Loucy (cell line): ENCODE results near the gene SUMO2.

Experiments used
- H2AFZ ChIP-seq: fragments of 200-600 bp; sonication (generic); 2 replicates; pipeline ENCODE4 v1.6.0; 2016; ENCODE audit warnings: antibody characterized with exemption, mild to moderate bottlenecking, low read length, moderate library complexity
- H3F3A ChIP-seq: fragments of 200-600 bp; 2 replicates; pipeline ENCODE4 v1.6.0; 2016; ENCODE audit warnings: antibody characterized with exemption, low read depth, mild to moderate bottlenecking
- H3K27me3 ChIP-seq: fragments of 200-600 bp; sonication (generic); 2 replicates; pipeline ENCODE4 v1.6.1; 2014; ENCODE audit warnings: low read length, mild to moderate bottlenecking; ENCODE audit not compliant: insufficient read depth, poor library complexity, severe bottlenecking
- H3K36me3 ChIP-seq: fragments of 200-600 bp; sonication (generic); 2 replicates; pipeline ENCODE4 v1.6.1; 2016; ENCODE audit warnings: low read length; ENCODE audit not compliant: insufficient read depth
- H3K4me1 ChIP-seq: fragments of 200-600 bp; sonication (generic); 2 replicates; pipeline ENCODE4 v1.5.1; 2014; ENCODE audit warnings: low read length, mild to moderate bottlenecking; ENCODE audit not compliant: insufficient read depth, poor library complexity, severe bottlenecking
- H3K4me2 ChIP-seq: fragments of 200-600 bp; sonication (generic); 2 replicates; pipeline ENCODE4 v1.6.0; 2014; ENCODE audit warnings: antibody characterized with exemption, low read length, low read depth, mild to moderate bottlenecking; ENCODE audit not compliant: poor library complexity, severe bottlenecking
- H3K4me3 ChIP-seq: fragments of 200-600 bp; sonication (generic); 2 replicates; pipeline ENCODE4 v1.5.1; 2014; ENCODE audit warnings: low read length, mild to moderate bottlenecking, mixed read lengths; ENCODE audit not compliant: poor library complexity, severe bottlenecking
- H3K79me2 ChIP-seq: fragments of 200-600 bp; sonication (generic); 2 replicates; pipeline ENCODE4 v1.6.1; 2014; ENCODE audit warnings: low read length; ENCODE audit not compliant: insufficient read depth
- H3K9ac ChIP-seq: fragments of 200-600 bp; sonication (generic); 2 replicates; pipeline ENCODE4 v1.6.0; 2014; ENCODE audit warnings: mild to moderate bottlenecking, low read depth, low read length, moderate library complexity; ENCODE audit not compliant: poor library complexity, severe bottlenecking
- H3K9me2 ChIP-seq: fragments of 200-600 bp; sonication (generic); replicated peaks from 2 replicates; pipeline ENCODE4 v1.6.1; 2016; ENCODE audit warnings: low read depth, low read length, mixed read lengths
- H3K9me3 ChIP-seq: fragments of 200-600 bp; sonication (generic); 2 replicates; pipeline ENCODE4 v1.6.1; 2014; ENCODE audit warnings: mild to moderate bottlenecking, antibody characterized with exemption, low read length, low read depth; ENCODE audit not compliant: insufficient read depth
- H4K20me1 ChIP-seq: fragments of 200-600 bp; sonication (generic); 2 replicates; pipeline ENCODE4 v1.6.0; 2014; ENCODE audit warnings: antibody characterized with exemption, low read length, mild to moderate bottlenecking; ENCODE audit not compliant: insufficient read depth, poor library complexity, severe bottlenecking
- CTCF ChIP-seq: fragments of 200-600 bp; sonication (generic); conservative IDR thresholded peaks from 2 replicates; pipeline ENCODE4 v1.5.1; 2014; ENCODE audit warnings: mild to moderate bottlenecking, antibody characterized with exemption, low read length
- EZH2phosphoT487 ChIP-seq: fragments of 200-600 bp; IDR thresholded peaks from 2 replicates; pipeline ENCODE4 v1.6.1; 2018; ENCODE audit warnings: antibody characterized with exemption, mild to moderate bottlenecking, moderate library complexity, borderline replicate concordance

The SUMO2 gene

DNA sequence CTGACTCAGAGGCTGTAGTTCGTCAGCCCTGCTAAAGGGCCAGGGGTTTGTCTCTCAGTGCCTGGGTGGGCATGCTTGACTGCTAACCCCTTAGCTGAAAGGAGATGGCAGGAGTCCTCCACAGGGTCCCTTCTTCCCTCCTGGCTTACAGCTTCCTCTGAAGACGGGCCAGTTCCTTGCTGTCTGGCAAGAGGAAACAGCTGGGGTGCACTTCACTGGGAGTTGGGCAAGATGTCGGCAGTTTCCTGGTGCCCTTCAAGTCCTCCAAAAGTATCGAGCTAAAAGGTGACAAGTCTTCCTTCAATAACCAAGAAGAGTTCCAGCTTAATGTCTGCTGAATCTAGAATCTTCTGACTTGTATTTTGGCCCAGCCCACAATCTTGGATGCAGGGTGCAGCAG, 46.1 kb upstream of the SUMO2 start:
- Histone ChIP-seq H3K9me2 (no peaks in the 10 kb centered on the region), H4K20me1 (no peaks in the 10 kb centered on the region), H3K27me3 (no peaks in the 10 kb centered on the region), H3K79me2 (no peaks in the 10 kb centered on the region), H3K4me1 (no peaks in the 10 kb centered on the region), H3K9me3 (no peaks in the 10 kb centered on the region), H3K4me3 (no peak overlapping the region), H3K4me2 (no peak overlapping the region), H3K9ac (no peak overlapping the region), H2AFZ (no peak overlapping the region), H3K36me3 (peaks cover 71% of the 10 kb centered on the region; the same call in 1 of the 2 replicates), H3F3A (no peaks in the 10 kb centered on the region)
- TF ChIP-seq EZH2phosphoT487 (no peak), CTCF (no peak)

- Histone ChIP-seq H4K20me1 (no peaks in the 10 kb centered on the region), H3K36me3 (peaks cover 71% of the 10 kb centered on the region; the same call in 1 of the 2 replicates), H3K4me2 (no peak overlapping the region), H3K27me3 (no peaks in the 10 kb centered on the region), H2AFZ (no peak overlapping the region), H3K9ac (no peak overlapping the region), H3K9me3 (no peaks in the 10 kb centered on the region), H3F3A (no peaks in the 10 kb centered on the region), H3K9me2 (no peaks in the 10 kb centered on the region), H3K4me3 (no peak overlapping the region), H3K4me1 (no peaks in the 10 kb centered on the region), H3K79me2 (no peaks in the 10 kb centered on the region)
- TF ChIP-seq CTCF (no peak), EZH2phosphoT487 (no peak)
Measured at GRCh38 chr17:75228305-75228704, 45.5 kb upstream of the SUMO2 start.

DNA sequence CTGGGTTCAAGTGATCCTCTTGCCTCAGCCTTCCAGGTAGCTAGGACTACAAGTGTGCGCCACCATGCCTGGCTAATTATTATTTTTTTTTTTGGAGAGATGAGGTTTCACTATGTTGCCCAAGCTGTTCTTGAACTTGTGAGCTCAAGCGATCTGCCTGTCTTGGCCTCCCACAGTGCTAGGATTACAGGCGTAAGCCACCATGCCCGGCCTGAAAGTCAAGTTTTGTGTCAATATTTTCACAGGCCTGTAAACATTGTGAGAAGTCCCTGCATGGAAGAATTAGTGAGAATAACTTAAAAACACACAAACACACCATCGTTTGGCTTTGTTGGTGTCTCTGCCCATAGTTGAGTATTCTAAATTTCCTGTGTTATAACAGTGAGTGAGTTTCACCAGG, 45.0 kb upstream of the SUMO2 start:
- no peaks in the 10 kb centered on the region for H3F3A ChIP-seq
- no peak overlapping the region for H2AFZ ChIP-seq
- H3K36me3 ChIP-seq = peaks cover 70% of the 10 kb centered on the region; the same call in 1 of the 2 replicates
- no peak overlapping the region for H3K9ac ChIP-seq
- no peaks in the 10 kb centered on the region for H3K9me3 ChIP-seq
- no peaks in the 10 kb centered on the region for H3K9me2 ChIP-seq
- no peak overlapping the region for H3K4me2 ChIP-seq
- H3K27me3 ChIP-seq = no peaks in the 10 kb centered on the region
- H3K4me3 ChIP-seq = no peak overlapping the region
- no peaks in the 10 kb centered on the region for H3K4me1 ChIP-seq
- no peaks in the 10 kb centered on the region for H4K20me1 ChIP-seq
- no peaks in the 10 kb centered on the region for H3K79me2 ChIP-seq
- TF ChIP-seq CTCF (no peak), EZH2phosphoT487 (no peak)
